Hematopoietic multipotent progenitor cell treated with erythropoietin and hydrocortisone succinate and interleukin-3 and kit ligand, for 17 days (in vitro differentiated cells): ENCODE measurements around the gene COL27A1.

Experiments used
- DNase-seq: peaks from one replicate; pipeline ENCODE4 v3.0.0-alpha.2; 2015; ENCODE audit warnings: low spot score

COL27A1 gene

DNA sequence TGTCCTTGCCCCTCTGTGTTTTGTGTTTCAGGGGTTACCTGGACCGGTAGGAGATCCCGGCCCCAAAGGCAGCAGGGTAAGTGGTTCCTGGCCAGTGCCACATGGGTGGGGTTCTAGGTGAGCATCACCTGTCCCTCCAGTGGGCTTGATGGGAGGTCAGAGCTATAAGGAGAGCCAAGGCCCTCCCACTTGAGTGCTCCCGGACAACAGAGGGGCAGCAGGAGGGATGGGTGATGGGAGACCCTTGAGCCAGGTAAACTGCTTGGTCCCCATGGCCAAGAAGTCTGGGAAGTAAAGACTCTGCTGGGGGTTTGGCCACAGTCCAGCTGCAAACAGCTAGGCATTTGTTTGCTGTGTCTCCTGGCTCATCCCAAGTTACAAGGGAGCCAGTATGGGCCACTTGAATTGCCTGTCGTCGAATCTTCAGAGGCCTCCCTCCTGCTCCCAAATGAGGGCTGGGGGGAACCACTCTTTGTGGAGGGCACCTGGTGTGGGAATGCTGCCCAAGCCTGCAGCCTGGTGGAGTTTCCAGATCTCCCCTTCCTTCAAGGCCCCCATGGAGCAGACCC, 51.0 kb downstream of the COL27A1 start:
- no peak for DNase-seq

DNA sequence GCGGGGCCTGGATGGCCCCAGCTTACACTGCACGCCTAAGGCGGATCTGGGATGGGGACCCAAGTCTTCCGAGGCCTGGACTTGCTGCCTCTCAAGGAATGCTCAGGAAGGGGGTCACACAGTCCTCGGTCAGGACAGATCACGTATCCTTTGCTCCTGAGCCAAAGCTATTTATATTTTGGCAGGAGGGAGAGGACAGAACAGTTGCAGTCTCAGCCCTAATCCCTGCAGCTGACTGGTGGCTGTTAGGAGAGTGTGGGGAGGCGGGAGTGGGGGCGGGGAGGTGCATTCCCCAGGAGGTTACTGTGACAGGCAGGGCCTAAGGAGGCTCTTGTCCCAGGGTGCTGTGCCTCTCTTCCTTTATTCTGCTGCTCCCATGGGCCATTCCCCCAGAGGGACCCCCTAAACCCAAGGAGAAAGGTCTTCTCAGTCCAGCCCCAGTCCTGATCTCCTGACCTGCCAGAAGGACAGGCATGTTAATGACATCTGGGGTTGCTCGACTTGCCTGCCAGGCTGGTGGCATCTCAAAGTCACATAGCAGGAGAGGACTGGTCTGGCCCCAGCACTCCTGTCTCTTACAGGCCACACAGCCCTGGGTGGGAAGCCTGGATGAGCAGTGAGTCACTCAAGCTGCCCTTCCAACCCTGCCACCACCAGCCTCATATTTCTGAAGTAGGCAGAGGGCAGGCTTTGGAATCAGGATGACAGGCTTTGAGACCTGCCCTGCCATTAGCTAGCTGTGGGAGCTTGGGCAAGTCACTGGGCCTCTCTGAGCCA, 51.9 kb downstream of the COL27A1 start:
- DNase-seq: no peak

DNA sequence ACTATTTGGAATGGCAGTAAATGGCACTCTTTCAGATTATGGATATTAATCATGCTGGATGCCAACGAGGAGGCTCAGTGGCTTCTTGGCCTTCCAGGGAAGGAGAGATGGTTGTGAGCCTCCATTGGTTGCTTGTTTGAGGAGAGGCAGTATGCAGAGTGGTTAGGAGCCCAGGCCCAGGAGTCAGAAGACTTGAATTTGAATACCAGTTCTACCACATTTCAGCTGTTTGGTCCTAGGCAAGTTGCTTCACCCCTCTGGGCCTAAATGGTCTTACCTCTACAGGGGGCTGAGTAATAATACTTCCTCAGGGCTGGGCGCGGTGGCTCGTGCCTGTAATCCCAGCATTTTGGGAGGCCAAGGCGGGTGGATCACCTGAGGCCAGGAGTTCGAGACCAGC, 52.5 kb downstream of the COL27A1 start:
- no peak for DNase-seq

DNA sequence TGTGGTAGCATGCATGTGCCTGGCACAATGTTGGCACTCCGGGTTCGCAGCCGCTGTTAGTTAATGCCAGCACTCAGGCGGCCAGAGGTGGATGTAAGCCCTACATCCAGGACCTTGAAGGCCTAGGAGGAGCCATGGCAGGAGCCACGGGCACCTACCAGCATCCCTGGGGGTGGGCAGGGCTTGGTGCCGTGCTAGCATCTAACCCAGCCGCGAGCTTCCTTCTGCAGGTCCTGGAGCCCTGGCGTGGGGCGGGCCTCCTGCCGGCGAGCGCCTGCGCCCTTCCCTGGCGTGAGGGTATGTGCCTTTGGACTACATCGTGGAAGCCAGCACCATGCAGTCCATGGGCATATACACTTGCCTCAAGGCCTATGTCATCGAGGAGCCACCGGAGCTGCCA, 53.8 kb downstream of the COL27A1 start:
- no peak for DNase-seq

DNA sequence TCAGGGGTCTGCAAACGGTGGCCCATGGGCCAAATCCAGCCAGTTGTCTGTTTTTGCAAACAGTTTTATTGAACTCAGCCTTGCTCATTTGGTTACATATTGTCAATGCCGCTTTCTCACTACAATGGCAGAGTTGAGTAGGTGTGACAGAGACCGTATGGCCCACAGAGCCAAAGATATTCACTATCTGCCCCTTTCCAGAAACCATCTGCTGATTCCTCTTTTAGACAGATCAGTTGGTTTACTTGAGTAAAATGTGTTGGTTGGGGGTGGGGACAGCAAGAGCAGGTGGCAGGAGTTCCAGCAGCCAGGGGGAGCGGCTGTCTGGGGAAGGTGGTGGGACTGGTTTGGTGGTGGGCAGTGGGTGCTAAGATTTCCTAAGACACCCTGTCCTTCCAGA, 54.8 kb downstream of the COL27A1 start:
- no peak for DNase-seq

DNA sequence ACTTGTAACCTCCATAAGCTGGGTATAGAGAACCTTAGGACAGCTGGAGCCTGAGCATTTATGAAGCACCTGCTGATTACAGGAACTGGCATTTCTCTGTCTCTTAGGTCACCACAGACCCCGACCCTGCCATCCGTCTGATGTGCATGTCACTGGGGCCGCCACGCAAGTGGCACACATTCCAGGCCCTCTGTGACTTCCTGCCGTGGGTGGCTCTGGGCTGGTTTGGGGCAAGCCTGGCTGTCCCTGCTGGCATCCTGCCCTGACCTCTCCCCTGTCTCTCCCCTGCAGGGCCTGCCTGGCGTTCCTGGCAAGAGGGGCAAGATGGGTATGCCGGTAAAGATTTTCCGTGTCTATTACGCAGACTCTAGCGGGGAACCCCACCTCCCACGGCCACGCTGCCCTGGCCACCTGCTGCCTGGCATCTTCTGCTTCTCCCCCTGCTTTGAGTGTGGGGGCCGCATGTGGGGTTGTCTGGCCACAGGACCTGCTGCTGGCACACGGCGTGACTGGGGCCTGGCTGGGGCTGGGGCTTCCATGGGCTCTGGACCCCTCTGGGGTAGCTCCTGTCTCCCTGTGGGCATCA, 55.4 kb downstream of the COL27A1 start:
- DNase-seq: no peak

DNA sequence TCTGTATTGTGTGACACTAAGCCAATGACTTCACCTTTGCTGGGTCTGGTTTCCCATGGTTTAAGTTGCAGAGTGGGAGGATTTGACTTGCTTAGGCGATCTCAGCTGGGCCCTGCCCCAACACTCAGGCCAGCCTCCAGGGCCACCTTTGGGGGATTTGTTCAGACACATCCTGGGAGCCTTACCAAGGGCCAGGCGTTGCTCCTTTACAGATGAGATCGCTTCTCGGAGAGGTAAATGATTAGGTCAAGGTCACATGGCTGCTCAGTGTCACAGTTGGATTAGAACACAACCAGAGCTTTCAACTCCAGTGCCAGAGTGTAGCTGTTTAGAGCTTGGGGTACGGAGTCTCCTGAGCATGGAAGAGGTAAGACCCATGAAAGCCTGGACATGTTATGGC, 57.5 kb downstream of the COL27A1 start:
- DNase-seq: no peak

DNA sequence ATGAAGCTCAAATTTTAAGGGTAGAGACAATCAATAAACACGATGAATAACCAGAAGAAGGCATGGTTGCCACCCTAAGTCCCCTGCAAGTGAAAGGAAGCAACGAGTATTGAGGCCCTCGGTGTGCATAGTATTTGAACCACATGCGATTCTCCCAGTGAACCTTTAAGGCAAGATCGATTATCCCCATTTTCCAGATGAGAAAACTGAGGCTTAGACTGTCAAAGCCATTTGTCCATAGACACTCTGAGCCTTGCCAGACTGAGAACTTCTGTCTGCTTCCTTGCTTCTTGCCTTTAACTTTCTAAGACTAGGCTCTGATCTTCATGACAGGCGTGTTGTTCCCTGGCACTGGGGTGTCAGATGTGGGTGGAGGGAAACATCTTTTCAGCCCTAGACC, 58.2 kb downstream of the COL27A1 start:
- no peak for DNase-seq

DNA sequence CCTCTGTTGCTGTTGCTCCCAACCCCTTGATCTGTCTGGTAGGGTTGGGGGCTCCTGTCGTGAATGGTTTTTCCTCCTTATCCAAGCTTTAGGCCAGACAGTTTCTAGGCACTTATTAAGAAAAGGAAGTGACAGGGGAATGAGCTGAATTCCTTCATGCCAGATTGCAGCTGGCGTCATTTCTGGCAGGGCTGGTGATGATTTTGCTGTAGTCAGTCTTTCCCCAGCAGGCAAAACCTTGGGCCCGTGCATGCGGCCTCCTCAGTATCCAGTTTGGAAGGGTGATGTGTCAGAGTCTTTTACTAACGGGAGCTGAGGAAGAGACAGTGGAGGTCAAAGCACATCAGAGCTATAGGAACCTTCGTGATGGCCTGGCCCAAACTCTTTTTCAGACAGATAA, 58.8 kb downstream of the COL27A1 start:
- DNase-seq: no peak

DNA sequence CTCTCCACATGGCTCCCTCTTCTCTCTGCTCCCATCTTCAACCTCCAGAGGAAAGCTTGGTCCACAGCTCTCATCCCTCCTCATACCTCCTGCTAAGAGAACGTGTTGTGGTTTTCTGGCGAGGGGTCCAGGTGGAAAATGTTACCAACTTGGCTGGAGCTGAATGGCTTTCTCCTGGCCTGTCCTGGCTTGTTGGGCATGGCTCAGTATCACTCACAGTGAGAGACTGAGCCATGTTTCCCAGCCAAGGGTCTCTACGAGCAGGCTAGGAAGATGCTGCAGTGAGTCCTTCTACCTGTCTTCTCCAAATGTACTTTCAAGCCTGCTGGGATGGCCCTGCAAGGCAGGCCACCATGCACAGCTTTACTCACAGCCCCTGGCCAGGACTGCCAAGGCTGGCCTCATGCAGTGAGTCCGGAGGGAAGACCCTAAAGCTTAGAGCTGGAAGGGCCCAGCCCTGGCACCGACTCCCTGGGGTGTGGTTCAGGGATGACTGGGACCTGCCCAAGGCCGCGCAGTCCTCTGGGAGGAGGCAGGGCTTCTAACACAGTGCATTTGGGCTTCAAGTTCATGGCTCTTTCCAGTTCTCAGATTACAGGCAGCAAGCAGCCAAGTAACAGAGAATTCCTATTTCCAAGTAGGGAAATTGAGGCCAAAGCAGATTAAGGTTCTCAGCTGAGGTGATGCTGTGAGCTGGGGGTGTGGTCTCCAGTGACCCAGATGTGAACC, 59.5 kb downstream of the COL27A1 start:
- no peak for DNase-seq

DNA sequence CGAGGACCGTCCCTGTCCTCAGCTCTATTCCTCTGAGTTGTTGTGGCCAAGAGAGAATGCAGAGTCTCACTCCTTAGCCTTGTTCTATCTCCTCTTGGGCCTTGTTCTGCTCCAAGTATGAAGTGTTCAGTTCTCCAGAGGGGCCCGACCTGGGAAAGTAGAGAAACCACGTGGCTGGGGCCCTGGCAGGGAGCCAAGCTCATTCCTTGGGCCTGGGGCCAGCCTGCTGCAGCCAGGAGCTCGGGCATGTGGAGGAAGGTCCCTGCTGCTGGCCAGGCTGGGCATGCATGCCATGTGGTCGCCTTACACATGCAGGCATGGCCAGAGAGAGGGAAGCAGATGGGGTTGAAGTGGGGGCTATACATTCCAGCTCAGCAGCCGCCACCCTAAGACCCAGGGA, 60.7 kb downstream of the COL27A1 start:
- DNase-seq: no peak

DNA sequence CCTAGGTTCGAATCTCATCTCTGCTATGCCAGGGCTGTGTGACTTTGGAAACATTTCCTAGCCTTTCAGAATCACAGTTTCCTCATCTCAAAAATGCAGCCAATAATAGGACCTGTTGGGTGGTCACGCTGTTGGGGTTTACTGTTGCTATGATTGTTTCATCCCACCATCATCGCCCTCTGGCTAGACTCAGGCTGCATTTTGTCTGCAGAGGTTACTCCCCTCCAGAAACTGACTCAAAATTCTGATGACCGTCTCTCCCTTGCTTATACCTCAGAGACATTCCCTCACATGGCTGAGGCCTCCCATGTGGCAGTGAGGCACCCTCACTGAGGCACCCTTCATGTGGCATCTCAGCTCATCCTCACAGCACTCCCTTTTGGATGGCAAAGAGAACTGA, 61.6 kb downstream of the COL27A1 start:
- DNase-seq: no peak

DNA sequence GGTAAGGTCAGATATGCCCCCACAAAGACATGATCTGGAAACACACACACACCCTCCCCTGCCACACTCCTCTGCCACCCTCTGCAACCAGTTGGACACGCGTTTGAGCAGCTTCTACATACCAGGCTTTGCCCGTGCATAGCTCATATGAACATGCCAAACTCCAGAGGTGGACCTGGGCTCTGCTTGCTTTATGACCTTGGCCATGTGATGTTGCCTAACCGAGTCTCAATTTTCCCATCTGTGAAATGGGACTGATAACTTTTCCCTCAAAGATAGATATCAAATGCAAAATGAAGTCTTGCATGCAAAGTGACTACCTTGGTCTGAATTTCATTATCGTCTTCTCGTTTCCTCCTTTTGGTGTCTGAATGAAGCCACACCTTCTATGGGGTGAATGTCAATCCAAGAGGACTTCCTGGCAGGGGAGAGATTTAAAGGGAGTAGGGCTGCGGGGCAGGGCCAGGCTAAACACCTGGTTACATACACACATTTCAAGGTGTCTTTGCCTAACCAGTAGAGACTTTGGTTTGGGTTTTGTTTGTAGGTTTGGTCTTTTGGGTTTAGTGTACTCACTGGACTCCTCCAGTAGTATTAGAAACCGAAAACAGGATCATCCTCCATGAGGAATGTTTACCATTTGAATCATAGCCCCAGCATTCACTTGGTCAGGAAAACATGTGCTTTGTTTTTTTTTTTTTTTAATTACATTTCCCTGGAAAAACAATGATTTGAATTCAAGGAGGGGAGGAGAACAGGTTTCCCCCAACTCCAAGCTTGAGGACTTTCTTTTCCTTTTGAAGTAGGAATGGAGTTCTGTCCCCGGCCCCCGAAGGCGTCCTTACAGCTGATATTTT, 63.2 kb downstream of the COL27A1 start:
- no peak for DNase-seq

DNA sequence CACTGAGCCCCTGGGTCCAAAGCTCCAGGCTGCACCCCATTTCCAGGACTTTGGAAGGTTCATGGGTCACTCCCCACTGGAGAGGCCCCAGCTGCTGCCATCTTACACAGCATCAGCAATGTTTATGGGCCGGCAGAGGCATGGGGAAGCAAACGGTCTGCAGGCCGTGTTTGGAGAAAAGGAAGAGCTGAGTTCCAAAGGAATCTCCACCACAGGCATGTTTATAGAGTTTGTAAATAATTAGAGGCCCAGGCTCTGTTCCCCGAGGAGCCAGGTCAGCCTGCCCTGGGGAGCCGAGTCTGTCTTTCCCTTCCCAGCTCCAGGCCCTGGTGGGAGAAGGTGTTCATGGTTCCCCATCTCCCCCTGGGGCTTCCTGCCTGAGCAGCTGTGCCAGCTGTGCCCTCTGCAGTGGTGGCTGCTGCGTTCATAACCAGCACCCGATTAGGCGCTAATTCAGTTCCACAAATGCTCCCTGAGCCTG, 64.8 kb downstream of the COL27A1 start:
- DNase-seq: no peak

DNA sequence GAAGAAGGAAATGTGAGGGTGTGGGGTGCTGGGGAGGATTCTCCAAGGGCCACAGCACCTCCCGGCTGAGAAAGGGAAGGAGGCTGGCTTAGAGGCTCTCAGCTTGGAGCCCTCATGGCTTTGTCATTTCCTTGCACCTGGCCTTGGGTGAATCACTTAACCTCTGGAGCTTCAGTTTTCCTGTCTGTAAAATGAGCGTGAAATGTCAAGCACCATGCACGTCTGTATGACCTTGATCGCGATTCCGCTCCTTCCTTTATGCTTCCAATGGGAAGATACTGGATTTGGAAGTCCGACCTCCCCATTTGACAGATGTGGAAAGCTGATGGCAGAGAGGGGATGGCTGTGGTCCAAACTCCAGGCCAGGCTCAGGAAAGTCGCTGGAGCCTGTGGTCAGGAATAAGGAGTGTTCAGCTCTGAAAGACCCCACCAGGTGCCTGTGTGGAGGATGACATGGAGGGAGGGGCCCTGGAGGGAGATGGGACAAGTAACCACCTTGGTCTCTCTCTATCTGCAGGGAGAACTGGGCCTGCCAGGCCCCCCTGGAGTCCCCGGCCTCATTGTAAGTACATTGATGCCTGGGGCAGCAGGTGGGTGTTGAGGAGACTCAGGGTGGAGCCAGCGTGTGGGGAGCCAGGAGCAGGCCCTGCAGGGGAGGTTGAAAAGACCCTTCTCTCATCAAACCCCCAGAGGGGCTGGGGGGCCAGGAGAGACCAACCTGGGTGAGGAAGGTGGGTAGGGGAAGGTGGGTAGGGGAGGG, 66.5 kb downstream of the COL27A1 start:
- DNase-seq: no peak

DNA sequence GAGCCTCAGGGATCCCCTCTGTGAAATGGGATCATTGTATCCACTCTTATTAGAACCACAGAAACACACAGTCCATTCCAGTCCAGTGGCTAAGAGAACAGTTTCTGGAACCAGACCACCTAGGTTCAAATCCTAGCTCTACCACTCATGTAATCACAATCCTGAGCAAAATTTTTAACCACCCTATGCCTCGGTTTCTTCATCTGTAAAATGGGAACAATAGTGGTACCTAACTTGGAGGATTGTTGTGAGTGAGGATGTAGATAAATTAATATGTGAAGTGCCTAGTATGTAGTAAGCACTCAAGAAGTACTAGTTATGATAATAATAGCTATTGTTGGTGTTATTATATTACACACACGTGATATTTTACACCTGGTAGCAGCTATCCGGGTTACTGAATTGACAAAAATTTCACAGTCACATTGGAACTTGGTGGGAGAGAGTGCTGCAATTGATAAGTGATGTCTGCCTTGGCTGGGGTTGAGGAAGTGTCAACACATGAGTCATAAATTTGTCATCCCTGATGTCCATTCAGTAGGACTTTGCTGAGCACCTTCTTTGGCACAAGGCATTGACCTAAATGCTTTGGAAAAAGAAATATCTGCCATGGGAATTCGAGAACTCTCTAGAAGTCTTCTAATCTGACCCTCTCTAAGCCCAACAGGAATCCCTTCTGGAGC, 68.4 kb downstream of the COL27A1 start:
- DNase-seq: no peak

DNA sequence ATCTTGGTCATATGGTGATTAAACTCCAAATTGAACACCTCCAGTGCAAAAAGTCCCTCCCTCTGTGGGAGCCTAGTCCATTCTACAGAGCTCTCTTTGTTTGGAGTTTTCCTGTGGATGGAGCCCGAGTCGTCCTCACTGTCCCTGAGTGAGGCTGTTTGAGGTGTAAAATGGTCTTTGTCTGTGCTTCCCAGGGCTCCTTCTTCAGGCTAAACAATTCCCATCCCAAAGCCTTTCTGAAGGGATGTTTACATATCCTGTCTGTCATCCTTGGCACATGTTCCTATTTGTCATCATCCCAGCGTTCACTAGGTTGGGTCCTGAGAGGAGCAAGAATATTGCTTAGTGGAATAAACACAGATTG, 68.9 kb downstream of the COL27A1 start:
- DNase-seq: no peak

DNA sequence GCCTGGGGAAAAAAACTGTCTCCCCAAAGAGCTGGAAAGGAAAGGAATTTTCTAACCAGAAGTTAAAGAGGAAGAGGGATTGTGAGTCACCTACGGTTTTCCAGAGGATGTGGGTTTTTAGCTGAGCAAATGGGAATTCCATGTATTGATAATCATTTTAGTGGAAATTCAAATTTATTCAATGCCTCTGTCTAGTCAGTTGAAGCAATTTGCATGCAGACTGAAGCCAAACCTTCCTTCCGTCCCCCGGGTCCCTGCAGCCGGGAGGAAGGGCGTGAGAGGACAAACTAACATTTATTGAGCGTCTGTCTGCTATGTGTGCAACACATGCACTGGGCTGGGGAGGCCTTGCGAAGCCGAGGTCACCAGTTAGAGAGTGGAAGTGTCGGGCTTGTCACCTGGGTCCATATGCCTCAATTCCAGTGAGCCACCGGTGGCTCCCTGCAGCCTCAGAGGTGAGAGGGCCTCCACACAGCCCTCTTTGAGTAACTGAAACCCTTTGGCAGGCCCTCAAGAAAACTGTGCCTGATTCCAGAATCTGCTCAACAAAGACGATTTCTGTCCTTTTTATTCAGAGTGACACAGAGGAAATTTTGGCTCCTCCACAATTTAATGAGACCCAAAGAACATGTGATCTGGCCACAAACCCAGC, 70.3 kb downstream of the COL27A1 start:
- DNase-seq: no peak

DNA sequence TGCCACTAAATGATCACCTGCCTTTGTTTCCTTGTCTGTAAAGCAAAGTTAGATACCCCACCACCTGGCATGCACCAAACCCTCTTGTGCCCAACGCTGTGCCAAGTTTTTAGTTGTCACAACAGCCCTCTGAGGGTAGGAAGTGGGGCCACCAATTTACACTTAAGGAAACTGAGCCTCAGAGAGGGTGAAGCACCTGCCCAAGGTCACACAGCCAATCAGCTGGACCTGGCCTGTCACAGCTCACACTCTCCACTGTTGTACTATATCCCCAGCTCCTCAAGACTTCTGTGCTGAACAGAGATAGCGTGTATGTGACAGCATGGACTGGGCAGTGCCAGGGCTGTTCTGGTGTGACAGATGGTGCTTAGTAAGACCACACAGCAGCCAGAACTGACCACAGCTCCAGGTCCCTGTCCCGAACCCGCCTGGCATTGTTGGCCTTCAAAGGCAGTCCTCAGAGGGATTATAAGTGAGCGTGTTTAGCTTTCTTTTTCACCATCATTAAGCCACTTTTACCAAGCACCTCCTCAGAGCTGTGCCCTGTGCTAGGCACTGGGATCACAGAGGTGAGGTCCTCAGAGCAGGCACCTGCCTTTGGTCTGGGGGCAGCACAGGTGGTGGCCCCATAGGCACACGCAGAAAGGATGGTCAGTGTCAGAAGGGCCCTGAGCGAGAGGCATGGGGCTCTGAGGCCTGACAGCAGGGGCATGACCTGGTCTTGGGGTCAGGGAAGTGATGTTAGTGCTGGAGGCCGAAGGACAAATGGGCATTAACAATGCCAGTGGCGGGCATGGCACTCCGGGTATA, 71.1 kb downstream of the COL27A1 start:
- no peak for DNase-seq
